HG03442 (cell line): ENCODE data around the gene TXNDC17.
"Not testable (repeated sequence)": the region's sequence is repeated elsewhere in the genome, so short reads cannot be mapped to it uniquely, and the experiment has no call there.

Experiments used
- ATAC-seq: cut with Tn5 transposase; IDR thresholded peaks from one replicate; pipeline ENCODE4 v1.9.1; 2021; ENCODE audit warnings: mild to moderate bottlenecking, moderate library complexity; ENCODE audit not compliant: unreplicated experiment

TXNDC17 gene

GRCh38 chr17:6682339-6682738 lies 41.5 kb downstream of the TXNDC17 start:
- ATAC-seq = no peak

DNA sequence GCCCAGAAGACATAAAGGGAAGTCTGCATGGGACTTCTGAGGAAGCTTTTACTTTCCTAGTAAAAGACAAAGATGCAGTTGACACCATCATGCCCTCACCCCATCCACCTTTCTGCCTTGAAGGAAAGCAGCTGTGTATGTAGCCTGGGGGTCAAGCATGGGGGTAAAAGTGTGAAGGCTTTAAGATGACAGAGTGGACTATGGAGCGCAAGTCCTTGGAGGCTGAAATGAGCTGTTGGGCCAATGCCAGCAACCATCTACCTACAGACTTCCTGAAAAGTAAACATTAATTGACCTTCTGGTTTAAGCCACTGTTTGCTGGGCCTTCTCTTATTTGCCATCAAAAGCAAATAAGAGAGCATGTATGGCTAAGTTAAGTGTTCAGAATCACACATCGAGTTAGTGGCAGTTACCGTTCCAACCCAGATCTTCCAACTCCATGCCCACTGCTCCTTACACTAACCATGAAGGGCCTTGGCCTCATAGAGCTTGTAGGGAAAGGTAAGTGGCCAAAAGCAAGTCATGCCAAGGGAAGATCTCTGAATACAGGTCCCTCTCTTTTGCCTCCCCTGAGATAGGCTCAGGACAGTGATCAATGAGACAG lies 42.3 kb downstream of the TXNDC17 start:
- ATAC-seq = no peak

- no peak for ATAC-seq
Observed at GRCh38 chr17:6683730-6684459, 43.0 kb downstream of the TXNDC17 start.

DNA sequence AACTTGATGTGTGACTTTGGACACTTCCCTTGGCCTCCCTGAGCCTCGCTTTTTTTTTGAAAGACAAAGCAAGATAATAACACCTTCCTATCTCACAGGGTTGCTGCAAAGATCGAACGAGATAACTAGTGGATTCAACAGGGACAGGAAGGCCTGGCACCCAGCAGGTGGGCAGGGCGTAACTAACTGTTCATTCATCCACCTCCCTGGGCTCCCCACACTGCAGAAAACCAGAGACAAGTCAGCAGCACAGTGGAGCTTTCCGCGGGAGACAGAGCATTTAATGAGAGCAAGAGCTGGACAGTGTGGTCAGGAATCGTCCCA lies 43.6 kb downstream of the TXNDC17 start:
- ATAC-seq = no peak

DNA sequence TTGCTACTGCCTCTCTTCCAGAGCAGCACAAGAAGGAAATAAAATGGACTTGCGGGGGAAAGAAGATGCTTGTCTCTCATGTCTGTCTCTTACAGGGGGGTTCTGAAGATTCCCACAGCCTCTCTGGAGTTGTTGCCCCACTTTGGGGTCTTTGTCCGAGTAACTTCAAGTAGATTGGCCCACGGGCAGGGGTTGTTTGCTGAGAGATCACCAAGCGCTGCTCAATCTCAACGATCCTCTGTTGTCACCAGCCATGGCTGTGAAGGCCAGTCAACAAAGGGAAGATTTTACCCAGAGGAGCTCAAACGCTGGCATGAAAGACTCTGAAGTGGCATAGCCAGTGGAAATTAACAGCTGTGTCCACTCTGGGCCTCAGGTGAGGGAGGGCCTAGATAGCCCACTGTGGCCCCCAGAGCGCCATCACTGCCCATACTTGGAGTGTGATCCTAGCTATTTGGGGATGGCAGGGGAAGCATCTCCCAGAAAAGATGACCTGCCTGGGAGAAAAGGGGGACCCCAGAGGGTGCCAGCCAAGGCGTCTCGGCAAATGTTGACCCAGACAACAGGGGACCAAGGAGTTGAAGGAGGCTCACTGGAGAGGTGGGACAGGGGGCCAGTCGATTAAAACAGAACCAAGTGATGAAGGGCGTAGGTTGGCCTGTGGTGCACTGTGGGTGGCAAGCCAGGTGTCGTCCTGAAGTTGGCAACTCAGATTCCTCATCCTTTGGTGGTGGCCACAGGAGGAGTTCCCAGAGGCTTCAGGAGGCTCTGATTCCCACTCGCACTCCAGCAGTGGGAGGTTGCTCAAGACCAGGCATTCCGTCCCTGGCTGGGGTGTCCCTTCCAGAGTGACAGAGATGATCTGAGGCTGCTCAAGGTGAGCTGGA lies 44.3 kb downstream of the TXNDC17 start:
- ATAC-seq = no peak

DNA sequence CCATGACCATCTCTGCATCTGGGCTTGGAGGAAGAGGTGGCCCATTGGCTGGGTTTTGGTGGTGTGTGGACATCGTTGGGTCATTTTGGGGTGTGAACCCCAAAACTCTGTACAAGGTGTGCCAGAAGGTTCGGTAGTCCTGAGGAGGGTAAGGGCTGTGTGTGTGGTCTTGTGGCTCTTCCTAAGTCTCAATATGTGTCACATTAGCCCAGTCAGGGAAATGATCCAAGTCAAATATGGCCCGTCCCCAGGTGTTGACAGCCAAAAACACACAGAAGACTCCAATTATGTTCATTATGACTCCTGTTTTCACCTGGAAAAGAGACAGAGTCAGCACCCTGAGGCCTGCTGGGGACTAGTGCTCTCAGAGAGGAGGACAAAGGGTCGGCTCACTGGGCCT lies 45.2 kb downstream of the TXNDC17 start:
- ATAC-seq = no peak

GRCh38 chr17:6688944-6689343 lies 48.1 kb downstream of the TXNDC17 start:
- no peak for ATAC-seq

DNA sequence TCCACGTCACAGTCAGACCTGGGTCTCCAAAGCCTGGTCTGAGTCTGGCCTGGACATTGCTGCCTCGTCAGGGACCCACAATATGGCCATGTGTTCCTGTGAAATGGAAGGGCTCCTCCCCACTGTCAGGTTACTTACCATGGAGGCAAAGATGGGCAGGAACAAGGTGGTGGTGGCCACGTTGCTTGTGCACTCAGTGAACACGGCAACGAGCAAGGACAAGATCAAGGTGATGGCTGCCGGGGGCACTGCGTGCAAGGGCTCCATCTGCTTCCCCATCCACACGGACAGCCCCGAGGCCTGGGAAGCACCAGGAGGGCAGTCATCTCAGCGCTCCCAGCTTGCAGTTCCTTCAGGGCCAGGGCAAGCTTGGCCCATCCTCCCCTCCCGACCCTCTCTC lies 49.8 kb downstream of the TXNDC17 start:
- ATAC-seq = no peak

DNA sequence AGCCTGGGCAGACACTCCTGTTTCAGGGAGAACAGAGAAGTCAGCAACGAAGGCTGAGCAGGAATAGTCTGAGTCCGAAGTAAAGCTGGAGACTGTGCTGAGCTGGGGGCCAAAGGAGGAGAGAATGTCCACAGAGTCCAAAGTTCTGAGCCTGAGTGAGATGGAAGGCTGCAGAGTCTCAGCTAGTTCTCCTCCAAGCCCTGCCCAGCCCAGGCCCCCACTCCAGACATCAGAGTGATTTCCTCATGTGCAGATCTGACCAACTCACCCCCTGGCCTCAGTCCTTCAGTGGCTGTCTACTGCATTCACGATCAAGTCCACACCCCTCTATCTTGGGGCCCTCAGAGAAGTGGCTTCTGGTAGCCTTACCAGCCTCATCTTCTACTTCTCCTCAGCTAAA lies 50.7 kb downstream of the TXNDC17 start:
- no peak for ATAC-seq

GRCh38 chr17:6691958-6692357 lies 51.1 kb downstream of the TXNDC17 start:
- not testable (repeated sequence) for ATAC-seq
